Measurements from ENCODE around the gene GPC6. TPM values are rescaled to one million over a fixed set of nuclear protein-coding genes. Genes with fewer than 3 reads are reported as not detected.

Gene GPC6
- total RNA-seq, 1 donor, result 77.8 TPM

DNA sequence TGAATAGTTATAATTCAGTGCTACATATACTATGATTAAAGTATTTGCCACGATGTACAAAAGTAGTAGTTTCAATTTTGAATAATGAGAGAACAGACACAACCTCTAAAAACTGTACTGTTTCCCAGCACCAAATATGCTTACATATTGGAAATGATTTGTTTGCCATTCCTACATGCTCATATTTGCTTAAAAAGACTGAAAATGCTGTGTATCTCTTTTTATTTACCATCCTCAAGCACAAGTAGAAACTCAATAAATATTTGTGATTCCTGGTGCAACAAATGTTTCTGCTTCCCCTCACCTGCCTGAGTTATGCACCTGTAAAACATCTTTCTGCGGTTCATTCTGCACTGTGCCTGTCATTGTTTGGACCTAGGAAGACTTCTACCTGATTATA, 740.7 kb downstream of the GPC6 start:
- H3K4me3 ChIP-seq (ENCODE audit: insufficient read depth, low read length), result no peak overlapping the region
- no peak for DNase-seq (ENCODE audit: insufficient read length, low spot score, missing footprints)
- H2AFZ ChIP-seq (ENCODE audit: low read length), result no peak overlapping the region
- H4K20me1 ChIP-seq (ENCODE audit: insufficient read depth, low read length), result no peaks in the 10 kb centered on the region
- no peak overlapping the region for H3K27ac ChIP-seq (ENCODE audit: low read depth, low read length)
- no peaks in the 10 kb centered on the region for H3K27me3 ChIP-seq (ENCODE audit: insufficient read depth, low read length)
- H3K79me2 ChIP-seq (ENCODE audit: insufficient read depth, low read length), result no peaks in the 10 kb centered on the region
- TF ChIP-seq, protein P1, sequence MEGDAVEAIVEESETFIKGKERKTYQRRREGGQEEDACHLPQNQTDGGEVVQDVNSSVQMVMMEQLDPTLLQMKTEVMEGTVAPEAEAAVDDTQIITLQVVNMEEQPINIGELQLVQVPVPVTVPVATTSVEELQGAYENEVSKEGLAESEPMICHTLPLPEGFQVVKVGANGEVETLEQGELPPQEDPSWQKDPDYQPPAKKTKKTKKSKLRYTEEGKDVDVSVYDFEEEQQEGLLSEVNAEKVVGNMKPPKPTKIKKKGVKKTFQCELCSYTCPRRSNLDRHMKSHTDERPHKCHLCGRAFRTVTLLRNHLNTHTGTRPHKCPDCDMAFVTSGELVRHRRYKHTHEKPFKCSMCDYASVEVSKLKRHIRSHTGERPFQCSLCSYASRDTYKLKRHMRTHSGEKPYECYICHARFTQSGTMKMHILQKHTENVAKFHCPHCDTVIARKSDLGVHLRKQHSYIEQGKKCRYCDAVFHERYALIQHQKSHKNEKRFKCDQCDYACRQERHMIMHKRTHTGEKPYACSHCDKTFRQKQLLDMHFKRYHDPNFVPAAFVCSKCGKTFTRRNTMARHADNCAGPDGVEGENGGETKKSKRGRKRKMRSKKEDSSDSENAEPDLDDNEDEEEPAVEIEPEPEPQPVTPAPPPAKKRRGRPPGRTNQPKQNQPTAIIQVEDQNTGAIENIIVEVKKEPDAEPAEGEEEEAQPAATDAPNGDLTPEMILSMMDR (IDR thresholded peaks at IDR 0.05; ENCODE audit: extremely low read depth, low read depth, low read length), result no peak
- peak overlapping the region; percentile 7 for H3K4me2 ChIP-seq (ENCODE audit: insufficient read depth, low read length)
- no peaks in the 10 kb centered on the region for H3K36me3 ChIP-seq (ENCODE audit: insufficient read depth, low read length)
- H3K9me3 ChIP-seq (ENCODE audit: low read depth, low read length), result no peaks in the 10 kb centered on the region
- peaks cover 9% of the 10 kb centered on the region for H3K4me1 ChIP-seq (ENCODE audit: insufficient read depth, low read length)

DNA sequence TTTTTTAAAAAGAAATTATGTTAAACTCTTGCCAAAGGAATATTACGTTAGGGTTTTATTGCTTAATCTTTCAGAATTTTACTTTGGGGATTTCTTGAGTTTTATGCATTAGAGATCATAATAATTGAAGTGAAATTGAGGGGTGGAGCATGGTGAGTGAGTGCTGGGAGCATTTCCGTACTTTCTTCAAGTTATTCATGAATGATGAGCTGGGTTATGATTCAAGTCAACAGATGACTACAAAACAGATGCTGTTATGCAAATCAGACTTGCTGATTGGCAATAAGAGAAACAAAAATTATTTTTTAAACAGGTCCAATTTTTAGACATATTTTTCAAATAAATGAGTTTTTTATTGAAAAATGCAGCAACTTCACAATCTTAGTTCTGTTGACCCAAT, 748.6 kb downstream of the GPC6 start:
- H3K4me1 ChIP-seq (ENCODE audit: insufficient read depth, low read length), result no peaks in the 10 kb centered on the region
- H3K36me3 ChIP-seq (ENCODE audit: insufficient read depth, low read length), result no peaks in the 10 kb centered on the region
- H3K27ac ChIP-seq (ENCODE audit: low read depth, low read length), result no peak overlapping the region
- H4K20me1 ChIP-seq (ENCODE audit: insufficient read depth, low read length), result no peaks in the 10 kb centered on the region
- no peaks in the 10 kb centered on the region for H3K79me2 ChIP-seq (ENCODE audit: insufficient read depth, low read length)
- no peak overlapping the region for H3K4me3 ChIP-seq (ENCODE audit: insufficient read depth, low read length)
- H3K9me3 ChIP-seq (ENCODE audit: low read depth, low read length), result no peaks in the 10 kb centered on the region
- H3K4me2 ChIP-seq (ENCODE audit: insufficient read depth, low read length), result no peak overlapping the region
- TF ChIP-seq, protein P1 (IDR thresholded peaks at IDR 0.05; ENCODE audit: extremely low read depth, low read depth, low read length), result no peak
- H3K27me3 ChIP-seq (ENCODE audit: insufficient read depth, low read length), result no peaks in the 10 kb centered on the region
- H2AFZ ChIP-seq (ENCODE audit: low read length), result no peak overlapping the region
- no peak for DNase-seq (ENCODE audit: insufficient read length, low spot score, missing footprints)

DNA sequence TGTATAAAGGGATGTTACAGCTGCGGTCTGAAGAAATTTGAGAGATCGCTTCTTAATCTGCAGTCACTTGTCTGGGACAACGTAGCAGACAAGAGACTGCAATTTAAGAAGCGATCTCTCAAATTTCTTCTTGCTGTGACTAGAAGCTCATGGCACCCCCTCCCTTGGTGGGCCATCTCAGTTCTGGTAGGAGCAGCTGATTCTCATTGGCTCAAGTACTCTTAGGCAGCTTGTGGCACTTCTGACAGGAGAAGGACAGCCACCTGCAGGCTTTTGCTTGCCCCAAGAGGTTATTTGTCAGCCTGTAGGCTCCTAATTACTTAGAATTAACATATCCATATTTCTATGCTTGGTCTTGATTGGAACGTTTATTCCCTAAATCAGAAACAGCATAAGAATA, 749.9 kb downstream of the GPC6 start:
- Histone ChIP-seq H2AFZ (ENCODE audit: low read length) (no peak overlapping the region), H4K20me1 (ENCODE audit: insufficient read depth, low read length) (no peaks in the 10 kb centered on the region), H3K36me3 (ENCODE audit: insufficient read depth, low read length) (no peaks in the 10 kb centered on the region), H3K4me1 (ENCODE audit: insufficient read depth, low read length) (no peaks in the 10 kb centered on the region), H3K9me3 (ENCODE audit: low read depth, low read length) (no peaks in the 10 kb centered on the region), H3K79me2 (ENCODE audit: insufficient read depth, low read length) (no peaks in the 10 kb centered on the region), H3K4me2 (ENCODE audit: insufficient read depth, low read length) (no peak overlapping the region), H3K27me3 (ENCODE audit: insufficient read depth, low read length) (no peaks in the 10 kb centered on the region), H3K27ac (ENCODE audit: low read depth, low read length) (no peak overlapping the region), H3K4me3 (ENCODE audit: insufficient read depth, low read length) (no peak overlapping the region)
- no peak for DNase-seq (ENCODE audit: insufficient read length, low spot score, missing footprints)
- TF ChIP-seq, protein P1 (IDR thresholded peaks at IDR 0.05; ENCODE audit: extremely low read depth, low read depth, low read length), result no peak

DNA sequence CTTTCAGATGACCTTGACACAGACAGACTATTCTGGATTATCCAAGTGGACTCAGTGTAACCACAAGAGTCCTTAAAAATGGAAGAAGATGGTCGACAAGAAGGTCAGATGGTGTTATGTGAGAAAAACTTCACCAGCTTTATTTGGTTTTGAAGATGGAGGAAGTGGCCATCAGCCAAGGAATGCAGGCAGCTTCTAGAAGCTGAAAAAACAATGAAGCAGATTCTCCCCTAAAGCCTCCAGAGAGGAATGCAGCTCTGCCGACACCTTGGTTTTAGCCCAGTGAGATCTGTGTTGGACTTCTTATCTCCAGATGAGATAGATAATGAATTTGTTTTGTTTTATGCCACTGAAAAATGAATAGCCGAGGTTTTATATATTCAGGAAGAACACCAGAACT, 751.4 kb downstream of the GPC6 start:
- Histone ChIP-seq H3K4me2 (ENCODE audit: insufficient read depth, low read length) (no peak overlapping the region), H3K4me3 (ENCODE audit: insufficient read depth, low read length) (no peak overlapping the region), H2AFZ (ENCODE audit: low read length) (no peak overlapping the region), H3K27ac (ENCODE audit: low read depth, low read length) (no peak overlapping the region), H3K27me3 (ENCODE audit: insufficient read depth, low read length) (no peaks in the 10 kb centered on the region), H3K36me3 (ENCODE audit: insufficient read depth, low read length) (no peaks in the 10 kb centered on the region), H3K4me1 (ENCODE audit: insufficient read depth, low read length) (no peaks in the 10 kb centered on the region), H3K9me3 (ENCODE audit: low read depth, low read length) (no peaks in the 10 kb centered on the region), H3K79me2 (ENCODE audit: insufficient read depth, low read length) (no peaks in the 10 kb centered on the region), H4K20me1 (ENCODE audit: insufficient read depth, low read length) (no peaks in the 10 kb centered on the region)
- no peak for DNase-seq (ENCODE audit: insufficient read length, low spot score, missing footprints)
- TF ChIP-seq, protein P1 (IDR thresholded peaks at IDR 0.05; ENCODE audit: extremely low read depth, low read depth, low read length), result no peak

All from osteoblast (primary cell).